Nucleus accumbens (tissue), 56 donors: ENCODE results near the gene RPAIN.

Source experiments
- DNase-seq, 56 donors: peaks; one replicate each; lab custom pipeline; 2025; lab: John Stamatoyannopoulos, UW

The RPAIN gene

GRCh38 chr17:5480962-5481361, 61.0 kb downstream of the RPAIN start:
- no peak for DNase-seq

- no peak for DNase-seq
These were observed 61.5 kb downstream of the RPAIN start for GRCh38 chr17:5481451-5481850.
